Natural killer cell (primary cell): ENCODE results near the gene RRP36. TPM values are rescaled to one million over a fixed set of nuclear protein-coding genes. Genes with fewer than 3 reads are reported as not detected.

ENCODE experiments used
- ATAC-seq, 3 donors: fragments of 150-1000 bp in 2 of 3; fragments of 200-7000 bp in 1 of 3; cut with Tn5 transposase; 1 replicate in 1 of 3; 2 replicates in 2 of 3; pipeline ENCODE4 v1.10.0; 2021; ENCODE audit warnings: mild to moderate bottlenecking in 2 of 3, moderate library complexity in 2 of 3
- DNase-seq, 2 donors: peaks; one replicate each; pipeline versions ENCODE4 v3.0.0 to v3.0.0-alpha.2; 2013 to 2021; ENCODE audit warnings: mixed read lengths in 1 of 2
- H3K27ac ChIP-seq: one replicate; pipeline ENCODE4 v1.5.1; 2013; ENCODE audit warnings: mild to moderate bottlenecking, low read length
- H3K27me3 ChIP-seq: one replicate; pipeline ENCODE4 v1.6.1; 2013; ENCODE audit warnings: low read length; ENCODE audit not compliant: control insufficient read depth, insufficient read depth
- H3K36me3 ChIP-seq: one replicate; pipeline ENCODE4 v1.6.1; 2013; ENCODE audit warnings: low read length; ENCODE audit not compliant: control insufficient read depth, insufficient read depth
- H3K4me1 ChIP-seq: one replicate; pipeline ENCODE4 v1.6.1; 2013; ENCODE audit warnings: low read length; ENCODE audit not compliant: control insufficient read depth, insufficient read depth
- H3K4me3 ChIP-seq: one replicate; pipeline ENCODE4 v1.5.1; 2013; ENCODE audit warnings: low read length
- H3K9me3 ChIP-seq: one replicate; pipeline ENCODE4 v1.6.1; 2013; ENCODE audit warnings: low read length; ENCODE audit not compliant: control insufficient read depth, insufficient read depth
- H3K27ac Mint-ChIP-seq, 2 donors: one replicate each; pipeline ENCODE4 v1.8.0; 2022; ENCODE audit warnings: mild to moderate bottlenecking in 2 of 2, mixed read lengths in 2 of 2, moderate library complexity in 1 of 2
- H3K27me3 Mint-ChIP-seq, 2 donors: one replicate each; pipeline ENCODE4 v1.8.0; 2022; ENCODE audit warnings: low read depth in 2 of 2, mixed read lengths in 2 of 2
- H3K36me3 Mint-ChIP-seq: one replicate; pipeline ENCODE4 v1.8.0; 2022; ENCODE audit warnings: mixed read lengths
- H3K4me1 Mint-ChIP-seq, 2 donors: one replicate each; pipeline ENCODE4 v1.8.0; 2022; ENCODE audit warnings: mixed read lengths in 2 of 2
- H3K4me3 Mint-ChIP-seq: one replicate; pipeline ENCODE4 v1.8.0; 2022; ENCODE audit warnings: mild to moderate bottlenecking, moderate library complexity, mixed read lengths
- H3K9me3 Mint-ChIP-seq, 2 donors: one replicate each; pipeline ENCODE4 v1.8.0; 2022; ENCODE audit warnings: mixed read lengths in 2 of 2
- CTCF ChIP-seq: fragments of 200-600 bp; IDR thresholded peaks from one replicate; pipeline ENCODE4 v1.8.0; 2022; ENCODE audit warnings: antibody characterized with exemption
- WGBS: methylation state at CpG from one replicate; pipeline ENCODE4 v1.1.7; 2013; ENCODE audit warnings: missing lambda C conversion rate; ENCODE audit not compliant: insufficient coverage; 5-methylcytosine and 5-hydroxymethylcytosine counted together
- intact Hi-C: fragments of 100-400 bp; cut with micrococcal nuclease; formaldehyde crosslinking; loops from one replicate; pipeline ENCODE4 v1.14.2; 2022
- total RNA-seq, 4 donors: library from RNA; stranded (reverse); fragments of 120-200 nt in 1 of 4; gene quantifications; one replicate each; pipeline versions ENCODE4 v1.2.3 to v1.2.4, GENCODE V29; 2013 to 2022

Gene RRP36
- total RNA-seq, 3 donors from 2014 or later (not counting 1 experiment from before 2014, with no cell fraction given), result 33.1 to 43.9 (median 38.7) TPM

GRCh38 chr6:42979523-42980177 lies 41.8 kb upstream of the RRP36 start:
- Histone ChIP-seq H3K27ac (peak overlapping the region; percentile 81), H3K4me3 (peak overlapping the region; percentile 69), H3K36me3 (no peaks in the 10 kb centered on the region), H3K9me3 (no peaks in the 10 kb centered on the region), H3K27me3 (no peaks in the 10 kb centered on the region), H3K4me1 (peaks cover 33% of the 10 kb centered on the region)
- DNase-seq (peak in 1 of 2 donors; percentile 49), ATAC-seq (peak in 1 of 3 donors; percentile 8)
- Mint-ChIP-seq H3K4me1 (peaks cover 32 to 34% of the 10 kb centered on the region in 2 donors), H3K4me3 (peak overlapping the region; percentile 94), H3K27me3 (no peaks in the 10 kb centered on the region), H3K36me3 (no peaks in the 10 kb centered on the region), H3K27ac (peak overlapping the region; percentile 95 to 98), H3K9me3 (no peaks in the 10 kb centered on the region)
- intact Hi-C loops, result loop anchor here (1.0 to 2.0 kb wide), 2 partner anchors 50 to 79 kb away; partner anchors contain the start of genes CNPY3, KLC4 and MRPL2
- TF ChIP-seq CTCF, result no peak
- 26% methylated on average over 9 of the region's 9 CpGs for WGBS

- Histone ChIP-seq H3K27ac (no peak overlapping the region), H3K27me3 (no peaks in the 10 kb centered on the region), H3K9me3 (no peaks in the 10 kb centered on the region), H3K36me3 (no peaks in the 10 kb centered on the region), H3K4me1 (peaks cover 51% of the 10 kb centered on the region), H3K4me3 (no peak overlapping the region)
- peak overlapping the region; percentile 11 to 37 for H3K27ac Mint-ChIP-seq
- H3K9me3 Mint-ChIP-seq, result no peaks in the 10 kb centered on the region
- DNase-seq (no peak), ATAC-seq (no peak)
- WGBS, result 95% methylated on average over 5 of the region's 5 CpGs
- no peaks in the 10 kb centered on the region for H3K36me3 Mint-ChIP-seq
- intact Hi-C loops, result no loop called here
- H3K4me1 Mint-ChIP-seq, result peaks cover 49 to 52% of the 10 kb centered on the region in 2 donors
- no peak for TF ChIP-seq CTCF
- no peak overlapping the region for H3K4me3 Mint-ChIP-seq
- H3K27me3 Mint-ChIP-seq, result no peaks in the 10 kb centered on the region
These were observed 39.6 kb upstream of the RRP36 start for GRCh38 chr6:42981836-42982235.

- WGBS, result under 1% methylated on average over 59 of the region's 59 CpGs
These were observed 37.2 kb upstream of the RRP36 start, which contains the start of gene PPP2R5D for GRCh38 chr6:42984001-42984923. TSS of gene PPP2R5D (plus strand) at chr6:42984570. CDS start at chr6:42984678, 108 bp downstream.

More at GRCh38 chr6:42984001-42984923, 37.2 kb upstream of the RRP36 start, which contains the start of gene PPP2R5D:
- Histone ChIP-seq H3K4me1 (peaks cover 36% of the 10 kb centered on the region), H3K4me3 (peak within 1 kb of the TSS; percentile 75), H3K27me3 (no peaks in the 10 kb centered on the region), H3K27ac (peak within 1 kb of the TSS; percentile 76), H3K9me3 (no peaks in the 10 kb centered on the region), H3K36me3 (peaks cover 4% of the 10 kb centered on the region)
- ATAC-seq (peak; percentile 91 to 98 (median 93)), DNase-seq (peak; percentile 94 to 98)
- no peaks in the 10 kb centered on the region for H3K36me3 Mint-ChIP-seq
- no peaks in the 10 kb centered on the region for H3K27me3 Mint-ChIP-seq
- no peaks in the 10 kb centered on the region for H3K9me3 Mint-ChIP-seq
- H3K4me1 Mint-ChIP-seq, result peaks cover 48 to 52% of the 10 kb centered on the region in 2 donors
- H3K4me3 Mint-ChIP-seq, result peak within 1 kb of the TSS; percentile 95
- intact Hi-C loops, result loop anchor here (1.0 kb wide), 3 partner anchors 30 to 55 kb away; partner anchors contain the start of genes CNPY3, KLHDC3 and RRP36
- H3K27ac Mint-ChIP-seq, result peak within 1 kb of the TSS; percentile 94 to 95
- TF ChIP-seq CTCF, result no peak
